Activated gamma-delta T cell (primary cell): Measurements from ENCODE around the gene GLRX3.

Experiments
- DNase-seq: peaks from one replicate; lab custom pipeline; 2025; lab: John Stamatoyannopoulos, UW

Gene GLRX3

DNA sequence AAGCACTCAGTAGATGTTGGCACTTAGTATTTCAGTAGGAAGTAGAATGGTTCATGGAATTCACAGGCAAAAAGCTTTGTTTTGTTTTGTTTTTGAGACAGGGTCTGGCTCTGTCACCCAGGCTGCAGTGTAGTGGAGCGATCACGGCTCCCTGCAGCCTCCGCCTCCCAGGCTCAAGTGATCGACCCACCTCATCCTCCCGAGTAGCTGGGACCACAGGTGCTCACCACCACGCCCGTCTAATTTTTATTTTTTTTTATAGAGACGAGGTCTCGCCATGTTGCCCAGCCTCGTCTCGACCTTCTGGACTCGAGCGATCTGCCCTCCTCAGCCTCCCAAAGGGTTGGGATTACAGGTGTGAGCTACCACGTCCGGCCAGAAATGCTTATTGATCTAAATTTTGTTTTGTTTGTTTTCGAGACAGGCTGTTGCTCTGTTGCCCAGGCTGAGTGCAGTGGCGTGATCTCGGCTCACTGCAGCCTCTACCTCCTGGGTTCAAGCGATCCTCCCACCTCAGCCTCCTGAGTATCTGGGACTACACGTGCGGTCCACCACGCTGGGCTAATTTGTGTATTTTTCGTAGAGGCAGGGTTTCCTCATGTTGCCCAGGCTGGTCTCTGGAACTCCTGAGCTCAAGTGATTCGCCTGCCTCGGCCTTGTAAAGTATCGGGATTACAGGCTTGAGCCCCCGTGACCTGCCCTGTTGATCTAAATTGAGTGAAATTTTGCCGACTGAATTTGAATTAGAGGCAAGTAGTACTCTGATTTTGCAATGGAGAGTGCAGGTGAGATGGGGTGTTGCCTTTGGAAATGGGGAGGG lies 1.7 kb downstream of the GLRX3 start:
- DNase-seq: no peak

GRCh38 chr10:130138479-130138866 lies 2.3 kb downstream of the GLRX3 start:
- no peak for DNase-seq

- no peak for DNase-seq
These were observed 4.2 kb downstream of the GLRX3 start for GRCh38 chr10:130140425-130140824.

DNA sequence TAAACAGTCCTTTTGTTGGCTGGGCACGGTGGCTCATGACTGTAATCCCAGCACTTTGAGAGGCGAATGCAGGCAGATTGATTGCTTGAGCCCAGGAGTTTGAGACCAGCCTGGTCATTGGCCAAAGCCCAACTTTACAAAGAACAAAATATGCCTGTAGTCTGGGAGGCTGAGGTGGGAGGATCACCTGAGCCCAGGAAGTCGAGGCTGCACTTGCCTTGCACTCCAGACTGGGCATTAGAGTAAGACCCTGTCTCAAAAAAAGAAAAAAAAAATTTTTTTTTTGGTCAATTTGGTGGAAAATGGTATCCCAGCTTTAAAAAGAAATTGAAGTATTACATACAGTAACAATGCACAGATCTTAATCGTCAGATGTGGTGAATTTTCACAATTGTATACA lies 4.8 kb downstream of the GLRX3 start:
- DNase-seq: no peak

DNA sequence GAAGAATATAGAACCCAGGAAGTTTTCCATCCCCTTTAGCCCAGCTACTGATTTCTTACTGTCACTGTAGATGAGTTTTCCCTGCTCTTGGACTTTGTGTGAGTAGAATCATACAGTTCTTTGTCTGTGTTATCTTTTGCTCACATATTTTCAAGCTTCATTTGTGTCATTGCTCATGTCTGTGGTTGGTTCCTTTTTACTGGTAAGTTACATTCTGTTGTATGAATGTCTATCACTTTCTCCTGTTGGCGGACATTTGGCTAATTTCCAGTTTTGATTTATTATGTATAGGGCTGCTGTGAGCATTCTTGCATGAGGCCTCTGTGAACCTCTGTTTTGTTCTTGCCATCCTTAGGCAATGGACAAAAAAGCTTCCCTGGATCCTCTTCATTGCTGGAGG lies 5.3 kb downstream of the GLRX3 start:
- DNase-seq: no peak

- no peak for DNase-seq
These were observed 5.7 kb downstream of the GLRX3 start for GRCh38 chr10:130141878-130142277.

DNA sequence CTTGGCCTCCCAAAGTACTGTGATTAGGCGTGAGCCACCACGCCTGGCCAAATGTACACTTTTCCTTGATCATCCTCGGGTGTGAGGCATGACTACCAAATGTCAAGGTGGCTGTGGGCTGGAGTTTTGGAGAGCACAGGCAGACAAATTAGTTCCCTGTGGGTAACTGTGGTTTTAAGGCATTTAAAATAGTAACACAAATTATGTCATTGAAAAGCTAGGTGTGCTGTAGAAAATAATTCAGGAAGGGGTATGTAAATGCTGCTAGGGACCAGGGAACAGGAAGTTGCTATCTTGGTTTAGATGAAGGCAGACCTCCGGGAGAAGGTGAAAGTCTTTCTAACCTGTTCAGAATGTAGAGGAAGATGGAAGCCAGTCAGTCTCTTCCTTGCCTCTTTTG lies 9.9 kb downstream of the GLRX3 start:
- DNase-seq: no peak

DNA sequence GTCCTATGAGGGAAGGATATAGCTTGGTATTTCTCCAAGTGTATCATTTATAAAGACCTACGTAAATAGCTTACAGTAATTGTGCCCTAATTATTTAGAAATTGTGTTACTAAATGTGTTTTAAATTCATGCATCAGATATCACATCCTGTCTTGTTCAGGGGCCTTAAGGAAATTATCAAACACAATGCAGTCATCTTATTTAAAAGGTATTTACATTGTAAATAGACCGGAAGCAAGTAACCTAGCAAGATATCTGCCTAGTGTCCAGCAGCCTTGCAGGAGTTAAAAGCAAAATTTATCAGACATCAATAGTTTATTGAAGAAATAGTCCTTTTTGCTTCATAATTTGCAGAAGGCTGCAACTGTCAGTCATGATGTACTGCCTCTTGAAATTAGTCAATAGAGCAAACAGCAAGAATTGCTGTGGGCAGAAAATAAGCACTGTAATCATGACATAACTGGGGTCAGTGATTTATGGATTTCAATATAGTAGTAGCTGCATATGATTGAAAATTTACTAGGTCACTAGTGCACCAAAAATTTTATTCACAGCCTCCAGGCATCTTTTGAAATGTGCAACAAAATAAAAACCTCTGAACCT lies 23.1 kb downstream of the GLRX3 start:
- no peak for DNase-seq

DNA sequence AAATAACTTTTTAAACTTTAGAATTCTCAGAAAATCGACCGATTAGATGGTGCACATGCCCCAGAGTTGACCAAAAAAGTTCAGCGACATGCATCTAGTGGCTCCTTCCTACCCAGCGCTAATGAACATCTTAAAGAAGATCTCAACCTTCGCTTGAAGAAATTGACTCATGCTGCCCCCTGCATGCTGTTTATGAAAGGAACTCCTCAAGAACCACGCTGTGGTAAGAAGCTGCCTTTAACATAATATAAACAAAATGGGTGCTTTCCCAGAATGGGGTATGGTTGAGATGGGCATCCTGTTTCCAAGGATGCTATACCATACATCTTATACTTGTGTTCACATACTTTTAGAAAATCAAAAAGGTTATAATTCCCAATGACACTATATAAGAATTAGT lies 24.6 kb downstream of the GLRX3 start:
- DNase-seq: no peak

DNA sequence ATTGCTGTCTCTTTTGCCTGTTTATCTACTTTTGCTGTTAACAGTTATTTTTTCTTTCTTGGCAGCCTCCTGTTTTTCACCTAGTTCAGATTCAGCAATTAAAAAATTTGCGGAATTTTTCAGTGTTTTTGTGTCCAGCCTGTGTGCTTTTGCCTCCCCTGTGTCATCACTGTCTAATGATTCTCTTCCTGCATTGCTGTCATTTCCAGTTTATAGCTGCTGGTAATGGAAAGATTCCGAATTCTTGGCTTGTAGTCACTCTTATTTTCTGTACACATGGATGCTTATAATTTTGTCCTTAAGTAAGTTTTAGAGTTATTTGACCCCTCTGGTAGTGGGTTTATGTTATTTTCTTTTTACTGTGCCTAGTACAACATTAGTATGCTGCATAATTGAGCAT lies 25.1 kb downstream of the GLRX3 start:
- DNase-seq: no peak

DNA sequence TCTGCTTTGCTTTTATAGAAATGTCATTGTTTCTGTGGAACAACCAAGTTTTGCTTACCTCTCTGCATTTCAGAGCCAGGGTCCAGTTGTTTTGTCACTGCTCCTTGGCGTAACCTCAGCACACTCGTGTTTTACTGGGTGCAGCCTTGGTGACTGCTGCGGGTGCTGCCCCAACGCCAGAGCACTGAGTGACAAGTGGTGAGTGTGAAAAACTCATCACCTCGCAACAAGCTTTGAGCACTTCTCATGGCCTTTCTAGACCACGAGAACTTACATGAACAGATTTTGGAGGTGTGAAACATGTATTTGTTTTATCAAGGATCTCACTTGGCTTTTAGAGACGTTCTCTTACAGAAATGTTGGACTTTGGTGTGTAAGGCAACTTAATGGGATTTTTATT lies 31.0 kb downstream of the GLRX3 start:
- no peak for DNase-seq

DNA sequence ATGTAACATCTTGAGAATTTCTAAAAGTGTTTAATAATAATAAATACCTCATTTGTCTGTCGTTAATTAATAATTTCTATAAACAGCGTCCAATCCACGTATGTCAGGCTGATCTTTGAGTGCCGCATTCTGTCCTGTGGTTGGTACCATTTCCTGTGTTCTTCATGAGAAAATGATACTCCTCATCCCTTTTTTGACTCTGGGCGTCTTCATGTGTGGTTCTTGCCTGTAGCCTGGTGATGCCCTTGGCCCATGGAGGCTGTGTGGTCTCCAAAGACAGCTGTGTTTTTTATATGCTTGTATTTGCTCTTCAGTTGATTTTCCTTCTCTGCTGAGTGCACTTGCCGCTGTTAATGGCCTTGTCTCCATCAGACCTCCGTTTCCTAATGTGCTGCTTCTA lies 31.5 kb downstream of the GLRX3 start:
- DNase-seq: no peak

- no peak for DNase-seq
These were observed 33.1 kb downstream of the GLRX3 start for GRCh38 chr10:130169136-130169859.

DNA sequence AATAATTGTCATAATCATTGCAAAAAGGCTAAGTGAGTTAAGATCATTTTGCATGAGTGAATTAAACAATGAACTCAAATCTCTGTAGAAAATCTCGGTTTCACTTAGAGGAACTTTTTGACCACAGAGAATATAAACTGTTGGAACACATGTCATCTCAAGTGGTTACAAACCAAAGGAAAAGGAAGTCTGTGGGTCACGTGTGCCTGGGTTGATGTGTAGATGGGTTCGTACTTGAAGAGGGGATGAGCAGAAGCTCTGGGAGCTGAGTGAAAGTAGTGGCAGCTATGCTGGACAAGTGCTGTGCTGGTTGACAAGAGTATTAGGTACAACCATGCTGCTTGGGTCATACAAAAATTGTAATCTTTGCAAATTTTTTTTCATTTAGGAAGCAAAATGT lies 35.0 kb downstream of the GLRX3 start:
- no peak for DNase-seq

DNA sequence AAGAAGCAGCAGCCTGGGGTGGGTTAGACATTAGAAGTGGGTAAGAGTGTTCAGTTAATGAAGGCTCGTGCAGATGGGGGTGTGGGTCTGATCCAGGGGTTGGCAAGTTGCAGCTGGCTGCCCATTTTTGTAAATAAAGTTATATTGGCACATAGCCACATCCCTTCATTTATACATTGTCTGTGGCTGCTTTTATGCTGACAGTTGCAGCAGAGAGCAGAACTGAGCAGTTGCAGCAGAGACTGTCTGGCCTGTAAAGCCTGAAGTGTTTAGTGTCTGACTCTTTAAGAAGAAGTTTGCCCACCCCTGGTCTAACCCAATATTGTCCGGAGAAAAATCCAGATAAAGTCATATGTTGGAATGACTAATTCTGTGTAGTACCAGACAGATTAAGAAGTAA lies 38.1 kb downstream of the GLRX3 start:
- no peak for DNase-seq

DNA sequence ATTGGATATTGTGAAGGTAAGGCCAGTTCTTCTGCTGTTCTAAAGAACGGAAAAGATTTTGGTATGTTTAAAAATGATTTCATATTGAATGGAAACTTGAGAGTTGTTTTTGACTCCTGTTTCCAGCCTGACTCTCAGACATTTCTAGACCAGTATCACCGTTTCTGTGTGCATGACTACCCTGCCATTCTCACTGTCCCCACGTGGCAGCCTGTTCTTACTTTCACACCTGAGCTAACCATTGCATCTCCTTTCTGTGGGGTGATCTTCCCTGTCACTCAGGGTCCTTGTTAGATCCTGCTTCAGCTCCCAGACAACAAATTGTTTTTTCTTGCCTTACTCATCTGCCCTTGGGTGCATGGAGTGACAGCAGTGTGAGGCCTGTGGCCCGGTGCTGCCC lies 38.9 kb downstream of the GLRX3 start:
- no peak for DNase-seq

- no peak for DNase-seq
These were observed 41.1 kb downstream of the GLRX3 start for GRCh38 chr10:130177250-130177649.

- DNase-seq: no peak
These were observed 43.4 kb downstream of the GLRX3 start for GRCh38 chr10:130179640-130180039.

- DNase-seq: no peak
These were observed 44.2 kb downstream of the GLRX3 start for GRCh38 chr10:130180416-130180815.

GRCh38 chr10:130181858-130182257 lies 45.7 kb downstream of the GLRX3 start:
- no peak for DNase-seq

DNA sequence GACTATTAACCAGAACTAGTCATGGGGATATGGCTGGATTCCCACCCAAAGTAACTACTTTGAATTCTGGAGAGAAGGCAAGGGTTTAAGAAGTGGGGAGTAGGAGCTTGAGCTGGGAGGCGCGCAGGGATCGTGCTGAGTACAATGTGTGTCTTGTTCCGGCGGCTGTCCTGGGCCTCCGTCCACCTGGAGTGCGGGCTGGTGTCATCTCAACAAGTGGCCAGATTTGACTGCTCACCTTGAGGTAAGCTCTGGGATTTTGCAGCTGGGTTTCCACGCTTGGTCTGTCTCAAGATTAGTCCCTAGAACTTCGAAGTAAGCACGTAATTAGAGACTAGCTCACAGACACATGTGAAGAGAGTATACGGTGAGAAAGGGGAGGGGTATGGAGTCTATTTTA lies 49.4 kb downstream of the GLRX3 start:
- no peak for DNase-seq

DNA sequence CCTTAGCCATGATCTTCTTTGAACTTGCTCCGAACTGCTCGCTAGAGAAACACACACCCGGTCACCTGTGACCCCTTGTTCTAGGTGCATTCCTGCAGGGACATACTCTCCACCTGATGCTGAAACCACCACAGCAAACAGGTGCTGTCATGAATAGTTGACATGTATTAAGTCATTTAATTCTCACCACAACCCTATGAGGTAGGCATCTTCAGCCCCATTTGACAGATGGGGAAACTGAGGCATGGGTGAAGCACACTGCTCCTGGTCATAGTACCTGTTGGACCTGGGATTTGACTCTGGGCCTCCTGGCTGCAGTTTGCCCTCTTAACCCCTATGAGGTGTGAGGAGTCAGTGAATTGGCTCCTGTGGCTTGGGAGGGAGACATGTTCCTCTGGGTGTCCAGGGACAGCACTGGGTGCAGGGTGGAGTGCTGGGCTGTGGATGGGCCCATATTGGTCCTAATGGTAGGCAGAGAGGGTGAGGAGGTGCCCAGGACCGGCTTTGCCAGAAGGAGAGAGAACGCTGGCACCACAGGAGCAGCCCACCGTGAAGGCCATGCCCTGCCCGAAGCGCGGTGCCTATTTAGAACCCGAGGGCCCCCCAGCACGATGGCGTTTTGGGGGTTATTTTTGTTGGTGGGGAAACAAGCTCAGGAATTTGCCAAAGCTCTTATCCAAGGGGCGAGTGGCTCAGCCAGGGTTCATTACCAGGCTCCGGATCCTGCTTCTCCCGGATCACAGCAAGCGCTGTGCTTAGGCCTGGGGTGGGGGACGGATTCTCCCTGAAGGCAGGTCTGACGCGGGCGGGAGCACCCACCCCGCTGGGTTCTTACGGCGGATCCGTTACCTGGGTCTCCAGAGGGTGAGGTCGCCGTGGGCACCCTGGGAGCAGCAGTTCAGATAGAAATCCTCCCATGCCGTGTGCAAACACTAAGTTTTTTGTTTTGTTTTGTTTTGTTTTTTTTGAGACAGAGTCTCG lies 52.3 kb downstream of the GLRX3 start:
- DNase-seq: no peak
